HL-60 (cell line): ENCODE measurements around the gene SEMA3B.
"Not testable (repeated sequence)": the region's sequence is repeated elsewhere in the genome, so short reads cannot be mapped to it uniquely, and the experiment has no call there.

Experiments
- DNase-seq, 2 experiments: peaks; one replicate each; pipeline ENCODE4 v3.0.0-alpha.2; 2010 to 2020; ENCODE audit warnings: low read depth in 1 of 2, low spot score in 1 of 2
- H3K27ac ChIP-seq: fragments of 250-450 bp; sonication (Bioruptor Pico); replicated peaks from 2 replicates; pipeline ENCODE4 v1.5.1; 2020; ENCODE audit warnings: mild to moderate bottlenecking, moderate library complexity
- H3K27me3 ChIP-seq: fragments of 250-450 bp; sonication (Bioruptor Pico); 2 replicates; pipeline ENCODE4 v1.5.1; 2021; ENCODE audit warnings: mild to moderate bottlenecking, moderate library complexity; ENCODE audit not compliant: insufficient read depth, poor library complexity, severe bottlenecking
- H3K4me3 ChIP-seq: replicated peaks from 2 replicates; pipeline ENCODE4 v1.5.1; 2011; ENCODE audit warnings: mild to moderate bottlenecking, control low read depth, low read length; ENCODE audit not compliant: insufficient read depth
- CTCF ChIP-seq: IDR thresholded peaks from one replicate; pipeline ENCODE4 v1.5.1; 2011; ENCODE audit warnings: low read length, control low read depth, inconsistent platforms; ENCODE audit not compliant: insufficient read depth
- GABPA ChIP-seq: IDR thresholded peaks from 2 replicates; pipeline ENCODE4 v1.6.1; 2012; ENCODE audit warnings: low read depth
- POLR2AphosphoS5 ChIP-seq: IDR thresholded peaks from 2 replicates; pipeline ENCODE4 v1.6.1; 2012; ENCODE audit warnings: low read depth
- REST ChIP-seq: IDR thresholded peaks from 2 replicates; pipeline ENCODE4 v1.6.1; 2012; ENCODE audit warnings: low read depth; ENCODE audit not compliant: insufficient replicate concordance
- SPI1 ChIP-seq: IDR thresholded peaks from 2 replicates; pipeline ENCODE4 v1.6.1; 2012; ENCODE audit warnings: low read depth, mild to moderate bottlenecking, borderline replicate concordance

SEMA3B gene

GRCh38 chr3:50278880-50279224 is 9.9 kb downstream of the SEMA3B start, which contains the start of gene LSMEM2:
LSMEM2 (plus strand) TSS chr3:50279087; CDS start chr3:50279114, 27 bp downstream.
- DNase-seq: no peak
- Histone ChIP-seq H3K27ac (no peak within 1 kb of the TSS), H3K27me3 (peaks cover 32% of the 10 kb centered on the region), H3K4me3 (no peak within 1 kb of the TSS)
- TF ChIP-seq POLR2AphosphoS5 (no peak), GABPA (no peak), SPI1 (no peak), CTCF (no peak), REST (no peak)

GRCh38 chr3:50279255-50280016 is 10.5 kb downstream of the SEMA3B start:
- TF ChIP-seq CTCF: no peak
- TF ChIP-seq SPI1: no peak
- no peak for TF ChIP-seq GABPA
- no peak for TF ChIP-seq REST
- TF ChIP-seq POLR2AphosphoS5: no peak
- Histone ChIP-seq H3K27me3 (peaks cover 28% of the 10 kb centered on the region), H3K27ac (no peak overlapping the region), H3K4me3 (no peak overlapping the region)
- no peak for DNase-seq

- H3K27ac ChIP-seq, DNase-seq, H3K27me3 ChIP-seq, H3K4me3 ChIP-seq: not testable (repeated sequence)
These were observed 15.2 kb downstream of the SEMA3B start for GRCh38 chr3:50284121-50284520.

GRCh38 chr3:50286322-50287227 is 17.6 kb downstream of the SEMA3B start:
- Histone ChIP-seq H3K27ac (no peak overlapping the region), H3K4me3 (no peak overlapping the region), H3K27me3 (no peaks in the 10 kb centered on the region)
- no peak for DNase-seq
- TF ChIP-seq GABPA: no peak
- no peak for TF ChIP-seq SPI1
- TF ChIP-seq CTCF: no peak
- no peak for TF ChIP-seq REST
- TF ChIP-seq POLR2AphosphoS5: peak; percentile 57
